K562 (cell line): ENCODE data around the gene ZEB2. TPM values are rescaled to one million over a fixed set of nuclear protein-coding genes. Genes with fewer than 3 reads are reported as not detected.
A peak's percentile ranks its signal among the peaks of the same experiment; 100 is the strongest.

ENCODE experiments used
- ATAC-seq: fragments of 200-7000 bp; cut with Tn5 transposase; 3 replicates; pipeline ENCODE4 v1.9.1; 2020; ENCODE audit warnings: moderate library complexity
- BruUV-seq: library from RNA; stranded (reverse); fragments of 400-500 nt; replicated peaks from 2 replicates; lab custom pipeline; 2021; lab: Mats Ljungman, UMichigan
- CTCF ChIA-PET: fragments of 300-600 bp; formaldehyde crosslinking; extraction: SDS; loops from one replicate; lab custom pipeline; 2021; ENCODE audit warnings: low intra/inter-chr PET ratio; lab: Yijun Ruan, JAX
- POLR2A ChIA-PET: fragments of 300-600, 350-650 bp; sonication (Branson Sonifier 250); formaldehyde crosslinking; extraction: SDS; loops from one replicate; lab custom pipeline; 2021; ENCODE audit warnings: antibody characterized with exemption, inconsistent platforms; lab: Yijun Ruan, JAX
- DNase-seq, 4 experiments: peaks; one replicate each; pipeline versions ENCODE4 v3.0.0 to v3.0.0-alpha.2; 2011 to 2018; ENCODE audit warnings: low spot score in 3 of 4, mixed read lengths in 3 of 4; ENCODE audit errors: extremely low read depth in 1 of 4
- FAIRE-seq: peaks from 2 replicates; lab custom pipeline; 2011; peaks lifted over from hg19 to GRCh38; lab: Jason Lieb, UNC
- H2AFZ ChIP-seq: 2 replicates; pipeline ENCODE4 v1.6.0; 2011; ENCODE audit warnings: low read depth, low read length, control low read depth, inconsistent platforms
- H3K27ac ChIP-seq: fragments of 200-600 bp; 3 replicates; pipeline ENCODE4 v1.8.0; 2011; ENCODE audit warnings: low read depth, mild to moderate bottlenecking, control low read depth, inconsistent platforms, low read length, moderate library complexity, mixed read lengths; ENCODE audit errors: extremely low read depth
- H3K27me3 ChIP-seq, 2 experiments: fragments of 300-600 bp in 1 of 2; 2 replicates in 1 of 2; 3 replicates in 1 of 2; pipeline versions ENCODE4 v1.6.0 to v1.8.0; 2011; ENCODE audit warnings: inconsistent platforms in 2 of 2, low read length in 2 of 2, mild to moderate bottlenecking in 1 of 2, mixed read lengths in 1 of 2, moderate library complexity in 1 of 2; ENCODE audit not compliant: control insufficient read depth in 2 of 2, insufficient read depth in 2 of 2
- H3K36me3 ChIP-seq: fragments of 300-600 bp; 3 replicates; pipeline ENCODE4 v1.8.0; 2011; ENCODE audit warnings: mild to moderate bottlenecking, low read length, inconsistent platforms; ENCODE audit not compliant: control insufficient read depth, insufficient read depth
- H3K4me1 ChIP-seq, 2 experiments: fragments of 200-600 bp in 1 of 2; replicated peaks in 1 of 2; 2 replicates in 1 of 2; 3 replicates in 1 of 2; pipeline versions ENCODE4 v1.5.1 to v1.8.0; 2011; ENCODE audit warnings: inconsistent platforms in 2 of 2, low read length in 2 of 2, mild to moderate bottlenecking in 1 of 2, mixed read lengths in 1 of 2, moderate library complexity in 1 of 2; ENCODE audit not compliant: control insufficient read depth in 2 of 2, insufficient read depth in 2 of 2
- H3K4me2 ChIP-seq: 2 replicates; pipeline ENCODE4 v1.6.1; 2011; ENCODE audit warnings: low read length, control low read depth, inconsistent platforms, mixed read lengths; ENCODE audit not compliant: insufficient read depth
- H3K4me3 ChIP-seq: fragments of 200-600 bp; sonication (generic), shearing (Covaris generic); 2 replicates; pipeline ENCODE4 v1.5.1; 2016; ENCODE audit warnings: control low read depth, inconsistent platforms
- H3K79me2 ChIP-seq: fragments of 200-600 bp; 3 replicates; pipeline ENCODE4 v1.8.0; 2011; ENCODE audit warnings: low read length, inconsistent platforms; ENCODE audit not compliant: control insufficient read depth, insufficient read depth
- H3K9ac ChIP-seq, 2 experiments: 2 replicates each; pipeline versions ENCODE4 v1.6.0 to v1.6.1; 2011; ENCODE audit warnings: low read depth in 2 of 2, low read length in 2 of 2, control low read depth in 1 of 2, inconsistent platforms in 1 of 2, mild to moderate bottlenecking in 1 of 2, mixed read lengths in 1 of 2; ENCODE audit not compliant: insufficient read depth in 1 of 2
- H3K9me1 ChIP-seq: one replicate; pipeline ENCODE4 v1.6.0; 2011; ENCODE audit warnings: inconsistent platforms, mild to moderate bottlenecking, low read length, moderate library complexity; ENCODE audit not compliant: control insufficient read depth, insufficient read depth
- H3K9me3 ChIP-seq: replicated peaks from 2 replicates; pipeline ENCODE4 v1.5.1; 2011; ENCODE audit warnings: low read depth, low read length, inconsistent platforms; ENCODE audit not compliant: control insufficient read depth, insufficient read depth
- H4K20me1 ChIP-seq: replicated peaks from 2 replicates; pipeline ENCODE4 v1.6.1; 2011; ENCODE audit warnings: low read length, inconsistent platforms, mixed read lengths; ENCODE audit not compliant: control insufficient read depth, insufficient read depth
- BRF1 ChIP-seq: IDR thresholded peaks from 3 replicates; pipeline ENCODE4 v1.6.1; 2011; ENCODE audit warnings: borderline replicate concordance, mild to moderate bottlenecking; ENCODE audit not compliant: insufficient read length; ENCODE audit errors: extremely low read depth
- E2F3 ChIP-seq: fragments of 250-450 bp; sonication (Bioruptor Pico); IDR thresholded peaks from 2 replicates; pipeline ENCODE4 v1.4.0; 2020; ENCODE audit warnings: mild to moderate bottlenecking
- FOSL1 ChIP-seq: fragments of 200-800 bp; sonication (Bioruptor generic); conservative IDR thresholded peaks from 2 replicates; pipeline ENCODE4 v1.6.1; 2016; ENCODE audit warnings: missing genetic modification characterization, missing compliant biosample characterization
- GATAD2A ChIP-seq: fragments of 450-650 bp; IDR thresholded peaks from 2 replicates; pipeline ENCODE4 v1.6.1; 2017
- HDAC1 ChIP-seq, 2 experiments: fragments of 450-650 bp; IDR thresholded peaks; 2 replicates each; pipeline ENCODE4 v1.6.1; 2016 to 2017; ENCODE audit warnings: inconsistent platforms in 1 of 2, mild to moderate bottlenecking in 1 of 2, moderate library complexity in 1 of 2
- JUN ChIP-seq, 2 experiments: sonication (generic) in 1 of 2; formaldehyde crosslinking in 1 of 2; IDR thresholded peaks; 2 replicates each; pipeline versions ENCODE4 v1.6.1 to v1.8.0; 2012 to 2022; ENCODE audit warnings: borderline replicate concordance in 2 of 2, mild to moderate bottlenecking in 2 of 2, improper control_type of control experiment in 1 of 2, low read depth in 1 of 2, low read length in 1 of 2, missing genetic modification reagents in 1 of 2
- MYC ChIP-seq, 2 experiments: fragments of 250-450 bp in 1 of 2; sonication (Bioruptor Pico) in 1 of 2; IDR thresholded peaks; 2 replicates each; pipeline versions ENCODE4 v1.5.1 to v1.6.1; 2012 to 2021; ENCODE audit warnings: low read depth in 2 of 2, borderline replicate concordance in 1 of 2, improper control_type of control experiment in 1 of 2, low read length in 1 of 2, mild to moderate bottlenecking in 1 of 2, moderate library complexity in 1 of 2
- POLR2AphosphoS5 ChIP-seq: IDR thresholded peaks from 2 replicates; pipeline ENCODE4 v1.6.1; 2011; ENCODE audit warnings: mild to moderate bottlenecking, low read depth, low read length, moderate library complexity; ENCODE audit not compliant: control insufficient read depth, insufficient read depth
- POLR2B ChIP-seq: fragments of 450-650 bp; IDR thresholded peaks from 2 replicates; pipeline ENCODE4 v1.6.1; 2018; ENCODE audit warnings: low read depth; ENCODE audit not compliant: partially characterized antibody
- POLR2G ChIP-seq: fragments of 200-400 bp; formaldehyde crosslinking; IDR thresholded peaks from 2 replicates; pipeline ENCODE4 v1.6.1; 2017; ENCODE audit warnings: low read depth, mild to moderate bottlenecking, antibody characterized with exemption, low read length, moderate library complexity
- SMAD4 ChIP-seq: fragments of 250-450 bp; sonication (Bioruptor Pico); conservative IDR thresholded peaks from 2 replicates; pipeline ENCODE4 v1.8.0; 2021; ENCODE audit warnings: inconsistent platforms, mild to moderate bottlenecking, moderate library complexity
- TCF7 ChIP-seq: sonication (generic); IDR thresholded peaks from 2 replicates; pipeline ENCODE4 v1.6.1; 2016; ENCODE audit warnings: antibody characterized with exemption, borderline replicate concordance
- ZNF395 ChIP-seq: fragments of 200-800 bp; sonication (Bioruptor generic); IDR thresholded peaks from 2 replicates; pipeline ENCODE4 v1.6.1; 2017; ENCODE audit warnings: missing genetic modification characterization, missing compliant biosample characterization
- WGBS: fragments of 100-300 bp; shearing (Covaris generic); methylation state at CpG from one replicate; pipeline ENCODE4 v1.1.6; 2016; ENCODE audit warnings: low coverage, mixed read lengths; ENCODE audit not compliant: insufficient coverage; ENCODE audit errors: missing lambda C conversion rate; 5-methylcytosine and 5-hydroxymethylcytosine counted together
- in situ Hi-C: fragments of 300-500 bp; cut with MboI; formaldehyde crosslinking; loops from 4 replicates; pipeline ENCODE4 v1.15.0; 2018; ENCODE audit warnings: inconsistent platforms, mixed read lengths
- intact Hi-C: fragments of 100-400 bp; cut with micrococcal nuclease; formaldehyde crosslinking; loops from 2 replicates; pipeline ENCODE4 v1.14.2; 2022
- polyA plus RNA-seq, 8 experiments: library from polyadenylated mRNA; depleted of rRNA in 4 of 8; stranded (reverse) in 5 of 8; unstranded in 3 of 8; fragments of >200 nt; fragmentation: Nextera tagmentation in 2 of 8; fragmentation: Illumina TruSeq in 1 of 8; extraction: Ambion mirVana in 2 of 8; extraction: Trizol in 1 of 8; gene quantifications; 2 replicates each; pipeline versions ENCODE4 v1.2.1 to v1.2.3, GENCODE V29; 2011 to 2014; ENCODE audit warnings: inconsistent platforms in 1 of 8, missing spikeins in 1 of 8
- total RNA-seq, 7 experiments: library from RNA; depleted of rRNA in 6 of 7; stranded (reverse); fragments of >200 nt in 6 of 7; fragmentation: Illumina TruSeq in 2 of 7; extraction: Trizol in 2 of 7; gene quantifications; 2 replicates each; pipeline versions ENCODE4 v1.2.1 to v1.2.3, GENCODE V29; 2011 to 2021; ENCODE audit warnings: low replicate concordance in 1 of 7
- TF ChIP-seq, protein P1 (sequence below), 2 experiments: fragments of 450-650 bp; IDR thresholded peaks; 2 replicates each; pipeline ENCODE4 v1.6.1; 2016
- TF ChIP-seq, protein P2 (sequence below): fragments of 200-800 bp; sonication (Bioruptor generic); IDR thresholded peaks from 2 replicates; pipeline ENCODE4 v1.6.1; 2017; ENCODE audit warnings: missing genetic modification characterization, missing compliant biosample characterization

The ZEB2 gene
- total and polyA plus RNA-seq, 9 of the 15 experiments (the other 6 are each of a cell fraction or from before 2014, with no cell fraction given), result 15.1 to 113 (median 72.3) TPM

DNA sequence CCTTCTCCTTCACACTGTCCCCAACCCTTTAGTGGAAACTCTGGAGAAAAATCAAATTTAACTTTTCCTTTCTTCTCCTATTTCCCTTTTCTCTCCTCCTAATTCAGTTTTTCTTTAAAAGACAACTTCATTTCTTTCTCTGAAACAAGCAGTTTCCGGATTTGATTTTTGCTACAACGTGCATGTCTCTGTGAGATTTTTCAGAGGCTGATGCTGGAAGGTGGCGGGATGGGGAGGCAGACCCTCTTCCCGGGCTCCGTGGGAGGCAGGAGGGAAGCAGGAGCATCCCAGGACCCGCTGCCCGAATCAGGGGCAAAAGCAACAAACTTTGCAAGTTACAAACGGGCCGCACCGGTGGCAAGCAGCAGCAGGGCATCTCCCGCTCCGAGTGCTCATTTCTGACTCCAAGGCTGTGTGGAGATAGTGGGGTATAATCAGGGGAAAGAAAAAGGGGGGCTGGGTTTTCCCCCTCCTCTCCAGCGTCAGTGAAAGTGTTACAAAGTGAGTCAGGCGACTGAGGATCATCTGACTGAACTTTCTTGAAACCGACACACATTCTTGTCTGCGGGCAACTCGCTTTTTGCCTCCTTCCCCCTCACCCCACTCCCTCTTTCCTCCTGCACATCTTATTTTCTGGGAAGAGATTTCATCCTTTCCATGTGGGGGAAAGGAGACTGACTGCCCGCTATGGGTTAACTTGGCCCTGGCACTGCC lies 6.4 kb downstream of the ZEB2 start:
- Histone ChIP-seq H2AFZ (no peak overlapping the region), H3K27me3 (no peaks in the 10 kb centered on the region), H3K9ac (peak overlapping the region; percentile 53 to 96; a peak in 3 of 4 replicates), H3K4me2 (peak overlapping the region; percentile 80), H3K79me2 (peaks cover 100% of the 10 kb centered on the region), H3K27ac (peak overlapping the region; percentile 28; the same call in 2 of the 3 replicates), H3K9me3 (no peaks in the 10 kb centered on the region), H3K4me3 (peak overlapping the region; percentile 1; the same call in 1 of the 2 replicates), H3K4me1 (peaks cover 30 to 56% of the 10 kb centered on the region in 2 experiments), H3K36me3 (peaks cover 73% of the 10 kb centered on the region), H3K9me1 (no peaks in the 10 kb centered on the region), H4K20me1 (peaks cover 26% of the 10 kb centered on the region)
- DNase-seq (peak in 1 of 4 experiments; percentile 27), ATAC-seq (no peak), FAIRE-seq (no peak)
- ChIA-PET POLR2A (interaction anchor here (0.5 to 1.3 kb wide), 4 partner anchors 7 to 67 kb away, joined by 3 to 8 read pairs (median 4); no protein-coding TSS in a partner anchor), CTCF (no interaction called here)
- no TSS peak for BruUV-seq
- in situ Hi-C loops, result no loop called here
- intact Hi-C loops, result no loop called here
- 59% methylated on average over 18 of the region's 18 CpGs for WGBS
- no peak for TF ChIP-seq TCF7
- TF ChIP-seq JUN (IDR thresholded peaks at IDR 0.05; ENCODE audit: borderline replicate concordance, low read depth, low read length), result no peak
- TF ChIP-seq JUN (CRISPR knock-in tag; IDR thresholded peaks at IDR 0.05; ENCODE audit: borderline replicate concordance), result no peak
- TF ChIP-seq HDAC1 (IDR thresholded peaks at IDR 0.05), result no peak
- no peak for TF ChIP-seq ZNF395 (CRISPR knock-in tag)
- TF ChIP-seq SMAD4 (CRISPR knock-in tag), result 0 out of 2 replicates have a peak, but pooled peaks have one; percentile 51
- TF ChIP-seq E2F3, result 0 out of 2 replicates have a peak, but pooled peaks have one; percentile 4
- TF ChIP-seq POLR2B, result peak; percentile 30
- TF ChIP-seq POLR2G, result peak; percentile 67
- TF ChIP-seq MYC (IDR thresholded peaks at IDR 0.05; ENCODE audit: low read depth, low read length), result no peak
- no peak for TF ChIP-seq MYC (CRISPR knock-in tag; IDR thresholded peaks at IDR 0.05; ENCODE audit: borderline replicate concordance, low read depth)
- TF ChIP-seq, protein P1, sequence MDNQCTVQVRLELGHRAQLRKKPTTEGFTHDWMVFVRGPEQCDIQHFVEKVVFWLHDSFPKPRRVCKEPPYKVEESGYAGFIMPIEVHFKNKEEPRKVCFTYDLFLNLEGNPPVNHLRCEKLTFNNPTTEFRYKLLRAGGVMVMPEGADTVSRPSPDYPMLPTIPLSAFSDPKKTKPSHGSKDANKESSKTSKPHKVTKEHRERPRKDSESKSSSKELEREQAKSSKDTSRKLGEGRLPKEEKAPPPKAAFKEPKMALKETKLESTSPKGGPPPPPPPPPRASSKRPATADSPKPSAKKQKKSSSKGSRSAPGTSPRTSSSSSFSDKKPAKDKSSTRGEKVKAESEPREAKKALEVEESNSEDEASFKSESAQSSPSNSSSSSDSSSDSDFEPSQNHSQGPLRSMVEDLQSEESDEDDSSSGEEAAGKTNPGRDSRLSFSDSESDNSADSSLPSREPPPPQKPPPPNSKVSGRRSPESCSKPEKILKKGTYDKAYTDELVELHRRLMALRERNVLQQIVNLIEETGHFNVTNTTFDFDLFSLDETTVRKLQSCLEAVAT (IDR thresholded peaks at IDR 0.05), result peak in 1 of 2 experiments; percentile 14; a peak in 1 of 4 replicates
- TF ChIP-seq POLR2AphosphoS5, result peak; percentile 46; the same call in 1 of the 2 replicates
- no peak for TF ChIP-seq BRF1
- no peak for TF ChIP-seq GATAD2A
- TF ChIP-seq, protein P2, sequence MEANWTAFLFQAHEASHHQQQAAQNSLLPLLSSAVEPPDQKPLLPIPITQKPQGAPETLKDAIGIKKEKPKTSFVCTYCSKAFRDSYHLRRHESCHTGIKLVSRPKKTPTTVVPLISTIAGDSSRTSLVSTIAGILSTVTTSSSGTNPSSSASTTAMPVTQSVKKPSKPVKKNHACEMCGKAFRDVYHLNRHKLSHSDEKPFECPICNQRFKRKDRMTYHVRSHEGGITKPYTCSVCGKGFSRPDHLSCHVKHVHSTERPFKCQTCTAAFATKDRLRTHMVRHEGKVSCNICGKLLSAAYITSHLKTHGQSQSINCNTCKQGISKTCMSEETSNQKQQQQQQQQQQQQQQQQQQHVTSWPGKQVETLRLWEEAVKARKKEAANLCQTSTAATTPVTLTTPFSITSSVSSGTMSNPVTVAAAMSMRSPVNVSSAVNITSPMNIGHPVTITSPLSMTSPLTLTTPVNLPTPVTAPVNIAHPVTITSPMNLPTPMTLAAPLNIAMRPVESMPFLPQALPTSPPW, result peak; percentile 38; the same call in 1 of the 2 replicates
- TF ChIP-seq FOSL1 (tag), result 0 out of 2 replicates have a peak, but pooled peaks have one; percentile 21
